HEK293T (cell line): ENCODE data around the gene CRYBB1.

Experiments
- CTCF ChIA-PET: fragments of 350-600 bp; formaldehyde crosslinking; extraction: SDS; loops from one replicate; lab custom pipeline; 2021; ENCODE audit warnings: antibody characterized with exemption, inconsistent platforms; lab: Yijun Ruan, JAX
- POLR2A ChIA-PET: fragments of 350-600 bp; formaldehyde crosslinking; extraction: SDS; loops from one replicate; lab custom pipeline; 2020; ENCODE audit warnings: antibody characterized with exemption, inconsistent platforms; lab: Yijun Ruan, JAX
- DNase-seq: peaks from one replicate; pipeline ENCODE4 v3.0.0; 2012; ENCODE audit warnings: mixed read lengths; ENCODE audit errors: extremely low spot score
- ARNT ChIP-seq: fragments of 450-650 bp; IDR thresholded peaks from 2 replicates; pipeline ENCODE4 v1.6.1; 2017; ENCODE audit warnings: mild to moderate bottlenecking
- BHLHE40 ChIP-seq: fragments of 450-650 bp; IDR thresholded peaks from 2 replicates; pipeline ENCODE4 v1.6.1; 2016; ENCODE audit warnings: mild to moderate bottlenecking, moderate library complexity, borderline replicate concordance
- CTBP1 ChIP-seq: fragments of 450-650 bp; IDR thresholded peaks from 2 replicates; pipeline ENCODE4 v1.6.1; 2016; ENCODE audit warnings: borderline replicate concordance
- ELF4 ChIP-seq: fragments of 450-650 bp; IDR thresholded peaks from 2 replicates; pipeline ENCODE4 v1.6.1; 2017; ENCODE audit warnings: antibody characterized with exemption
- FOXA1 ChIP-seq: fragments of 450-650 bp; IDR thresholded peaks from 2 replicates; pipeline ENCODE4 v1.6.1; 2016; ENCODE audit warnings: mild to moderate bottlenecking
- FOXK2 ChIP-seq: fragments of 450-650 bp; IDR thresholded peaks from 2 replicates; pipeline ENCODE4 v1.6.1; 2016; ENCODE audit warnings: mild to moderate bottlenecking
- FOXM1 ChIP-seq: fragments of 450-650 bp; IDR thresholded peaks from 2 replicates; pipeline ENCODE4 v1.6.1; 2017; ENCODE audit warnings: mild to moderate bottlenecking, borderline replicate concordance
- HDGF ChIP-seq: fragments of 450-650 bp; IDR thresholded peaks from 2 replicates; pipeline ENCODE4 v1.6.1; 2017; ENCODE audit warnings: antibody characterized with exemption, borderline replicate concordance
- L3MBTL2 ChIP-seq: fragments of 450-650 bp; conservative IDR thresholded peaks from 2 replicates; pipeline ENCODE4 v1.6.1; 2016; ENCODE audit warnings: mild to moderate bottlenecking
- LEF1 ChIP-seq: fragments of 450-650 bp; IDR thresholded peaks from 2 replicates; pipeline ENCODE4 v1.6.1; 2017; ENCODE audit warnings: mild to moderate bottlenecking, borderline replicate concordance
- NFRKB ChIP-seq: fragments of 450-650 bp; IDR thresholded peaks from 2 replicates; pipeline ENCODE4 v1.6.1; 2016; ENCODE audit warnings: mild to moderate bottlenecking, moderate library complexity
- PKNOX1 ChIP-seq: fragments of 450-650 bp; IDR thresholded peaks from 2 replicates; pipeline ENCODE4 v1.6.1; 2016
- SP1 ChIP-seq: fragments of 450-650 bp; IDR thresholded peaks from 2 replicates; pipeline ENCODE4 v1.6.1; 2017
- SUZ12 ChIP-seq: fragments of 450-650 bp; IDR thresholded peaks from 2 replicates; pipeline ENCODE4 v1.6.1; 2016; ENCODE audit warnings: mild to moderate bottlenecking
- TARDBP ChIP-seq: fragments of 450-650 bp; IDR thresholded peaks from 2 replicates; pipeline ENCODE4 v1.6.1; 2016
- ZNF384 ChIP-seq: fragments of 450-650 bp; IDR thresholded peaks from 2 replicates; pipeline ENCODE4 v1.6.1; 2016

Gene CRYBB1

GRCh38 chr22:26620197-26620596 lies 2.4 kb upstream of the CRYBB1 start:
- ChIA-PET CTCF (no interaction called here), POLR2A (no interaction called here)
- no peak for DNase-seq
- TF ChIP-seq HDGF (no peak), TARDBP (no peak), ARNT (no peak), ZNF384 (0 out of 2 replicates have a peak, but pooled peaks have one; percentile 21), NFRKB (no peak), L3MBTL2 (no peak), SUZ12 (no peak)

DNA sequence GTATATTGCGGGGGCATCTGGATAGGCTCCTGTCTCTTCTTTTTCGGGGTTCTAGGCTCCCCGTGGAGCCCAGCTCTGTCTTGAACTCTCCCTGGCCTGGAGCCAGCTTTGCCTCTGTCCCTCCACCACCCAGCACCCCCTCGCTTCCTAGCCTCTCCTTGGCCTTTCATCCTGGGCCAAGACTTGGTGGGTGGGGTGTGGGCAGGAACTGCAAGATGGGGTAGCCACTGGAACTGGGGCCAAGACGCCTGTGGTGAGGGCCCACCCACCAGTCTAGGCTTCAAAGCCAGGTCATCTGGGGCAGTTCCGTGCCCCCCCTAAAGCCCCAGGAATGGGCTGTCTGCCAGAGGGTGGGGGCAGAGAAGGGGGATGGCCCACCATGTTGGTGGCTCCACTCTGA lies 1.7 kb upstream of the CRYBB1 start:
- TF ChIP-seq NFRKB (no peak), LEF1 (no peak), FOXM1 (no peak), ELF4 (no peak), BHLHE40 (no peak), L3MBTL2 (no peak), PKNOX1 (no peak), TARDBP (no peak), FOXK2 (no peak), ARNT (no peak), ZNF384 (no peak), HDGF (no peak), SUZ12 (no peak), SP1 (no peak), FOXA1 (no peak), CTBP1 (no peak)
- no peak for DNase-seq
- ChIA-PET POLR2A (no interaction called here), CTCF (no interaction called here)

DNA sequence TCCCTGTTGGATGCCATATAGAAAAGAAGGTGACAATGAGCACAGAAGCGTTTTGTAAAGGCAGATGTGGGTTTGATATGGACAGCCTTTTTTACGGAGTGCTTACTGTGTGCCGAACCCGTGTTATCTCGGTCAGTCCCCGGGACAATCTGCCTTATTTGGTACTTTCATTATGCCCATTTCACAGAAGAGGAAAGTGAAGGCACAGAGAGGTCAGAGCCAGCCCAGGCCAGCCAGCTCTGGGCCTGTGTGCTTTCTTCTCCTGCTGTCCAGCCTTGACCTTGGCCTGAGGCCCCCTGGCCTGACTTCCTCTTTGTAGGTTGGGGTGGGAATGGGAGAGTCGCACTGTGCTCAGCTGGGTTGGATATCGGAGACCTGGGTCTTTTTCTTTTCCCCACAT lies 628 bp upstream of the CRYBB1 start:
- ChIA-PET POLR2A (no interaction called here), CTCF (no interaction called here)
- TF ChIP-seq SUZ12 (no peak), LEF1 (no peak), ZNF384 (no peak), PKNOX1 (no peak), CTBP1 (no peak), L3MBTL2 (no peak), FOXA1 (no peak), FOXK2 (no peak), HDGF (no peak), TARDBP (no peak), ARNT (no peak), SP1 (no peak)
- DNase-seq = no peak

DNA sequence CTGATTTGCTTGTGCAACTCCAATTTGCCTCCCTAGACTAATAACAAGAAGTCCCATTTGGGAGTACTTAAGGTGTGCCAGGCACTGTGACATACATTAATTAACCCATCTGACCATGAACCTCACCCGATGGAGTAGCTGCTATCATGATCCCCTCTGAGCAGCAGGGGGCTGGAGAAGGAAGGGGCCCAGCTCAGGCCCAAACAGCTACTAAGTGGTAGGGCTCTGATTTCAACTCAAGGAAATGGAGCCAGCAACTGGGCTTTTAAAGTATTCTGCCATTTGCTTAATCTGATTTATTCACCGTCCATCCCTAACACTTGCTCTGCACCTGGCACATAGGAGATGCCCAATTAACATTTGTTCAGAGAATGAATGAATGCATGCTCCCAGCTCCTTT lies 1.2 kb downstream of the CRYBB1 start:
- DNase-seq = no peak
- ChIA-PET POLR2A (interaction anchor here (0.8 kb wide), 1 partner anchor 27 kb away, joined by 5 read pairs; no protein-coding TSS in a partner anchor), CTCF (no interaction called here)
- TF ChIP-seq L3MBTL2 (no peak), NFRKB (no peak), PKNOX1 (no peak), FOXK2 (no peak), TARDBP (no peak), SUZ12 (no peak), BHLHE40 (no peak), SP1 (no peak), ARNT (no peak)

DNA sequence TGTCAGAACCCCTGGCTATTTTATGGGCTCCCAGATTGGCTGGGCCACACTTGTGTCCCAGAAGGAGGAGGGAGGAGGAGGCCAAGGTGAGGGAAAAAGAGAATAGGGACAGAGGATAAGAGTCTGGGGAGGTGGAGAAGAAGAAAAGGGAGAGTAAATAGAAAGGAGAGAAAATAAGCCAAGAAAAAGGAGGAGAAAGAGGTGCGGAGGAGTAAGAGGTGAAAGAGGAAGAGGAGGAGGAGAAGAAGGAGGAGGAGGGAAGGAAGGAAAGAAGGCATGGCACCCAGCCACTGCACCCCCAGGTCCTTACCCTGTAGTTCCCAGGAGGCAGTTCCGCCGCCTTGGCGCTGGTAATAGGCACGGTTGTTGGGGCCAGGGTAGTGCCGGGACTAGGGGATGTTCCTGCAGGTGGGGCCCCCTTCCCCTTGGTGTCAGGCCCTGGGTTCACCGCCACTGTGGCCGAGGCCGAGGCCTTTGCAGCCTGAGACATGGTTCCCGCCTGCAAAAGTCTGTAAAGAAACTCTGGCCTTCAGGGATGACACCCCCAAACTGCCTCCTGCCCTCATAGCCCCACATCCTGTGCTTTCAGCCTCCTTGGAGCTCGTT lies 1.9 kb downstream of the CRYBB1 start:
- POLR2A ChIA-PET = no interaction called here
- no peak for TF ChIP-seq SUZ12
- no peak for TF ChIP-seq PKNOX1
- TF ChIP-seq ZNF384 = no peak
- TF ChIP-seq CTBP1 = no peak
- no peak for TF ChIP-seq FOXM1
- no peak for TF ChIP-seq FOXK2
- no peak for TF ChIP-seq FOXA1
- no peak for TF ChIP-seq ARNT
- no peak for TF ChIP-seq ELF4
- TF ChIP-seq SP1 = no peak
- TF ChIP-seq HDGF = no peak
- no peak for TF ChIP-seq NFRKB
- TF ChIP-seq L3MBTL2 = no peak
- no peak for TF ChIP-seq BHLHE40
- CTCF ChIA-PET = no interaction called here

GRCh38 chr22:26615149-26615548 lies 2.7 kb downstream of the CRYBB1 start:
- no peak for DNase-seq
- ChIA-PET CTCF (no interaction called here), POLR2A (no interaction called here)
- TF ChIP-seq ARNT = no peak
- no peak for TF ChIP-seq FOXK2
- TF ChIP-seq L3MBTL2 = no peak
- no peak for TF ChIP-seq LEF1

More for the DNA sequence above, 1.9 kb downstream of the CRYBB1 start:
- DNase-seq = no peak
